Activated naive CD4-positive, alpha-beta T cell treated with anti-CD3 and anti-CD28 coated beads, Interleukin-2, amount 50 U/mL, for 16 hours (primary cell): ENCODE data around the gene CCR2.
"Not testable (repeated sequence)": the region's sequence is repeated elsewhere in the genome, so short reads cannot be mapped to it uniquely, and the experiment has no call there.

Experiments used
- DNase-seq: peaks from one replicate; pipeline ENCODE4 v3.0.0-alpha.2; 2020

CCR2 gene

DNA sequence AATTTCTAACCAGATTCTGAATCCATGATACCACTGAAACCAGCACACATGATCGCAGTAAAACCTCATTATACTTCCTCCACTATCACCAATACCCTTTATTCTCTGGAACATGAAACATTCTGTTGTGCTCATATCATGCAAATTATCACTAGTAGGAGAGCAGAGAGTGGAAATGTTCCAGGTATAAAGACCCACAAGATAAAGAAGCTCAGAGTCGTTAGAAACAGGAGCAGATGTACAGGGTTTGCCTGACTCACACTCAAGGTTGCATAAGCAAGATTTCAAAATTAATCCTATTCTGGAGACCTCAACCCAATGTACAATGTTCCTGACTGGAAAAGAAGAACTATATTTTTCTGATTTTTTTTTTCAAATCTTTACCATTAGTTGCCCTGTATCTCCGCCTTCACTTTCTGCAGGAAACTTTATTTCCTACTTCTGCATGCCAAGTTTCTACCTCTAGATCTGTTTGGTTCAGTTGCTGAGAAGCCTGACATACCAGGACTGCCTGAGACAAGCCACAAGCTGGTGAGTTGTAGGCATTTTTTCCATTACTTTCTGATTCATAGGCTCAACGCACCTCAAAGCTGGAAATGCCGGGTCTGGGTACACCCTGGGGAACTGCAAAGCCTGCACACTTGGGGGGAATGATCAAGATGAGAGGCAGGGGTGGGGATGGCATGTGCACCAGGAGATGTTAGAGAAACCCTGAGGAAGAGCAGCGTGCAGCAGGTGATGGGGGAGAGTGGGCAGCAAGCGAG is at the start of gene CCR2:
CCR2 (plus strand) TSS at position 465 of the 764 bp plus-strand sequence. CDS start 3,417 bp downstream, outside the sequence.
- no peak for DNase-seq

GRCh38 chr3:46304739-46305138 is 49.2 kb upstream of the CCR2 start:
- DNase-seq = no peak

GRCh38 chr3:46312991-46313390 is 40.9 kb upstream of the CCR2 start:
- no peak for DNase-seq

- DNase-seq = no peak
Measured at GRCh38 chr3:46314517-46314916, 39.4 kb upstream of the CCR2 start.

DNA sequence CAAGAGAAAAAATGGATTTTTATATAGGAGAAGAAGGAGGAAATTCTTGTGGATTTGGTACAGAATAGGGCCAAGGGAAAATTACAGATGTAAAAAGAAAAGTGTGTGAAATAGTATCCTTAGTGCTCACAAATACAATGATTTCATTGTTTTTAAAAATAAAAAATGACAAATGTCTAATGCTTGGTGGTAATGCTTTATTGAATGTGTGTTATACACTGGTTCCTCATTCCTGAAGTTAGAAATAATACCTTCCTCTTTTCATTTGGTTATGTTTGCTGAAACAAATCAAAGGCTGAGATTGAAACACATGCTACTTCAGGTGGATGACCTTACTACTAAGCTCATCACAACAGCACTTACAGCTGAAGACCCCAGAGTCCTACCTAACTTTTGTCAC is 37.7 kb upstream of the CCR2 start:
- DNase-seq = no peak

DNA sequence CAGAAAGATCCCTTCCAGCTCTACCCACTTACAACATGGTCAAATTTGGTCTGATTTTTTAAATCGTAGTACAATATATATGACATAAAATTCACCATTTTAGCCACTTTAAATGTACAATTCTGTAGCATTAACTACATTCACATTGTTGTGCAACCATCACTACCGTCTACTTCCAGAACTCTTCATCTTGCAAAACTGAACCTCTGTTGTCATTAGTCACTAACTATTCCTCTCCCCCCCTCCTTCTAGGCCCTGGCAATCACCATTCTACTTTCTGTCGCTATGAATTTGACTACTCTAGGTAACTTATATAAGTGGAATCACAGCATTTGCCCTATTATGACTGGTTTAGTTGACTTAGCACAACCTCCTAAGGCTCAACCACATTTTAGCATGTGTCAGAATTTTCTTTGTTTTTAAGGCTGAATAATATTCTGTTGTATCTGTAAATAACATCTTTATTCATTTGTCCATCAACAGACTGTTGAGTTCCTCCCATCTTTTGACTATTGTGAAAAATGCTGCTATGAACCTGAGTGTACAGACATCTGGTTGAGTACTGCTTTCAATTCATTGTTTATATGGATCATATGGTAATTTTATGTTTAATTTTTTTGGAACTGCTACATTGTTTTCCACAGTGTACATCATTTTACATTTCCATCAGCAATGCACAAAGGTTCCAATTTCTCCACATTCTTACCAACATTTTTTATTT is 35.5 kb upstream of the CCR2 start:
- no peak for DNase-seq

DNA sequence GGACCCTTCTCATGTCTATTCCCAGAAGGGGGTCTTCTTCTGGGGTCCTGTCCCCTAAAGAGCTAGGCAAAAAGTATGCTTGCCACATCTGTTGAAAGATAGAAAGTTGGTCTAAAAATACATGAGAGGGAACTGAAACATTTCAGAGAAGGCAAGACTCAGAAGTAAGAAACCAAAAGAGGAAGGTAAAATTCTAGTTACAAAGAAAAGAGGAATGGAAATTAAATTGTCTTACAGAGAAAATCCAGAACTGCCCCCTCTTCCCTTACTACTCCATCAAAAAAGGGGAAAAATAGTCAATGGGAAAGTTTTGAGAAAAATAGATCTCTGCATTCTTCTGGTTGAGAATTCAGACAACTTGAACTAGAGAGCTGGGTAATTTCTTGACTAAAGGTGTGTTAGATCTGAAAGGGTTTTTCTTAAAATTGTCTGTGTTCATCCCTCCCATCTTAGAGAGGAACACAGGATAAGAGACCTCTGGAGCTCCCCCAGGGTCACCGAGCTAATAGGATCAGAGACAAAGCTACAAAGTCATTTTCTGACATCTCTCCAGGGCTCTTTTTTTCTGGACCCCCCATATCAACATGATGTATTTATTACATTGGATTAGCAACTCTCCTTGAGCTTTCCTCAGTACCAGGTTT is 32.3 kb upstream of the CCR2 start:
- no peak for DNase-seq

GRCh38 chr3:46324036-46324435 is 29.9 kb upstream of the CCR2 start:
- DNase-seq = no peak

- no peak for DNase-seq
Measured at GRCh38 chr3:46325645-46326300, 28.1 kb upstream of the CCR2 start.

- not testable (repeated sequence) for DNase-seq
Measured at GRCh38 chr3:46330676-46331075, 23.2 kb upstream of the CCR2 start.

DNA sequence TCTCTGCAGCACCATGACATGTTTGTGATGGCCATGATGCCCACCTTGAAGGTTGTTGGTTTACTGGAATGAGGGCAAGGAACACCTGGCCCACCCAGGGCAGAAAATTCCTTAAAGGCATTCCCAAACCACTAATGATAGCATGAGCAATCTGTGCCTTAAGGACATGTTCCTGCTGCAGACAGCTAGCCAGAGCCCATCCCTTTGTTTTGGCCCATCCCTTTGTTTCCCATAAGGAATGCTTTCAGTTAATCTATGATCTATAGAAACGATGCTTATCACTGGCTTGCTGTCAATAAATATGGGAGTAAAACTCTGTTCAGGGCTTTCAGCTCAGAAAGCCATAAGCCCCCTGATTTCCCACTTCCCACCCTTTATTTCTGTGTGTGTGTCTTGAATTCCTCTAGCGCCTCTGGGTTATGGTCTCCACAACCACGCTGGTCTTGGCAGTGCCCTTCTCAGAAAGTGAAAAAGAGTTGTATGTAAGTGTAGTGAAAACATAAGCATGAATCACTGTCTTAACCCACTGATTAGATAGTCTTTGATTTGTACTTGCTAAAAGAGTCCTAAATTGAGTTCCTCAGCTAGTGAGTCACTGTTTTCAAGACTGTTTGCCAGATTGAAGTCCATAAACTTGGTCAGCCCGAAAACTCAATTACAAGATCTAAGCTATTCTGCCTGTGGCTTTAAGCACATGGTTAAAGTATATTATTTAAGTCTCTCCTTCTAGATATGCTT is 19.0 kb upstream of the CCR2 start:
- DNase-seq = no peak

- no peak for DNase-seq
Measured at GRCh38 chr3:46335541-46335940, 18.4 kb upstream of the CCR2 start.

DNA sequence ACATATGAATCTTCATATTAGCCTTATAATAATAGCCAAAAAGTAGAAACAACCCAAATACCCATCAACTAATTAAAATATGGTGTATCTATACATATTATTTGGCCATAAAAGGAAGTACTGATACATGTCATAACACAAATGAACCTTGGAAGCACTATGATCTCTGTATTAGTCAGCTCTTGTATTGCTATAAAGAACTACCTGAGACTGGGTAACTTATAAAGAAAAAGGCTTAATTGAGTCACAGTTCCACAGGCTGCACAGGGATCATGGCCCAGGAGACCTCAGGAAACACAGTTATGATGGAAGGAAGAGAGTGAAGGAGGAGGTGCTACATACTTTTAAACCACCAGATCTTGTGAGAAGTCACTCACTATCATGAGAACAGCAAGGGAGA is 16.0 kb upstream of the CCR2 start:
- DNase-seq = no peak

- no peak for DNase-seq
Measured at GRCh38 chr3:46338840-46339239, 15.1 kb upstream of the CCR2 start.

DNA sequence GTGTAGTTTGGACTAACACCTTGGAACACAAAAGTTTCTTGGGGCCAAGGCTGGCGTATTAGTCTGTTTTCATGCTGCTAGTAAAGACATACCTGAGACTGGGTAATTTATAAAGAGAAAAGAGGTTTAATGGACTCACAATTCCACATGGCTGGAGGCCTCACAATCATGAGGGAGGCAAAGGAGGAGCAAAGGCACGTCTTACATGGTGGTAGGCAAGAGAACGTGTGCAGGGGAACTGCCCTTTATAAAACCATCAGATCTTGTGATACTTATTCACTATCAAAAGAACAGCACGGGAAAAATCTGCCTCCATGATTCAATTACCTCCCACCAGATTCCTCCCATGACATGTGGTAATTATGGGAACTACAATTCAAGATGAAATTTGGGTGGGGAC is 9.4 kb upstream of the CCR2 start:
- no peak for DNase-seq

DNA sequence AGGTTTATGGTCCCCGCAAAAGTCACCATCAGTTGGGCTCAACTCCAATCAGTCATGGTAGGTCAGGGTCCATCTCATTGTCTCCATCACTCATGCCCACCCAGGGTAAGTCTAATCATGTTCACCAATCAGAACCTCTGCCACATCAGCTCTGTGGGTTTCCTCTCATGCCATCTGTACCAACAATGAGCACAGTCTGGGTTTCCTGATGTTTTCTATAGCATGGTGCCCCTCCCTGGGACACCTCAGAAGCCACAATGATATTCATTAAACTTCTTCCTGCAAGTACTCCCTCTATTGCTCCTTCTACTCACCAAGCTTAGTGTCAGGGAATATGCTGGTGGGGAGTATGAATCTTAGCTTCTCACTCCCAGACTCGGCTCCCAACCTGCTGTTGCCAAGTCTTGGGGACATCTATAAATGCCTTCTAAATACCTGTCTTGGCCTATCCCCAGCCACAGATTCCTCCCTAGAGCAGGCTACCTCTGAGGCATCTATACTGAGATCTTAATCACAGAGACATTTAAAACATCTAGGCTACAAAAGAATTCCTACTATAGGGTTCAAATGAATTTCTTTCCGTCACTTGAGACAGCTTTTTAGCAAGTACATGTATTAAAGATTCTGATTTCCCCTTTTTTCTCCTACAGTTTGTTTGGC is 5.0 kb upstream of the CCR2 start:
- DNase-seq = no peak

DNA sequence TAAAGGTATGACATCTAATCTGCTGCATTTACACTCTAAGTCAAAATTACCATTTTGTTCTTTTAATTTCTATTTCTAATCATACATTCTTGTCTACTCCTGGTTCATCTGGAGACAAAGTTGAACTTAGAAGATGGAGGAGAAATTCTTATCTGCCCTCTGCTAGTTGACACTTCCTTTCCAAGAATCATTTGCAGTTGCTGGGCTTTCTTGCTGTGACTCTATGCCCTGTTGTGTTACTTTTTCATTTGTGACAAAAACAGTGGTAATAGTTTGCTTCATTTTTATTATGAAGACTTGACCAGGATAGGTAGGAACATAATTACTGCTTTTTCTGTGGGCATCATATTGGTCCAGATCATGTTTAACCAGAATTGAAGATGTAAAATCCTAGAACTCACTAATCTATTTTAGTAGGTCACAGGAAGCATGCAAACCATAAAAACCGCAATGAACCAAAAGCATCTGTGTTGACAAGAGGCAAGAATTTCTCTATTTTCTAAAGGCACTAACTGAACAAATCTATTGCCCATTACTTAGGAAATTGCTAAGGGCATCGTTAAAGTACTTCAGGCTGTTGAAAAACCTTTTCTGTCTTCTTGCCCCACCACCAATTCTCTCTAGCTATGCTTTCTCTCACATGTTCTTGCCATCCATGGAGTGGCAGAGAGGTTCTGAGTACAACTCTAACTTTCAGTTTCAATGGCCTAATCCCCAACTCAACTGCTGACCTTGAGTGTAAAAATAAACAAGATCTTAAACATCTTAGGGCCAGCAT is 4.2 kb upstream of the CCR2 start:
- no peak for DNase-seq

DNA sequence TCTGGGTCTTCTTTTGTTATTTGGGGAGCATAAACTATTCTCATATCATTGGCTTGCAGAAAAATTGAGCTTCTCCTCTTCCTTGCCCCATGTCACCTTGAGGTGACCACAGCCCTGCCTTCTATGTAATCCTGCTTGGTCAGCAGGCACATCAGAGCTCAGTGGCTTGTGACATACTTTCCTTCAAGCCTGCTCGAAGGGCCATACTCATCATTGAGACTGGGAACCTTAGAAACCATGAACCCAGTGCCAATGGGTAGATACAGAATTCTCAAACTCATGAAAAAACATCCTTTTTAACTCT is 3.7 kb upstream of the CCR2 start:
- DNase-seq = no peak

- DNase-seq = no peak
Measured at GRCh38 chr3:46351646-46352045, 2.3 kb upstream of the CCR2 start.

GRCh38 chr3:46353090-46353489 is 821 bp upstream of the CCR2 start:
- DNase-seq = no peak

DNA sequence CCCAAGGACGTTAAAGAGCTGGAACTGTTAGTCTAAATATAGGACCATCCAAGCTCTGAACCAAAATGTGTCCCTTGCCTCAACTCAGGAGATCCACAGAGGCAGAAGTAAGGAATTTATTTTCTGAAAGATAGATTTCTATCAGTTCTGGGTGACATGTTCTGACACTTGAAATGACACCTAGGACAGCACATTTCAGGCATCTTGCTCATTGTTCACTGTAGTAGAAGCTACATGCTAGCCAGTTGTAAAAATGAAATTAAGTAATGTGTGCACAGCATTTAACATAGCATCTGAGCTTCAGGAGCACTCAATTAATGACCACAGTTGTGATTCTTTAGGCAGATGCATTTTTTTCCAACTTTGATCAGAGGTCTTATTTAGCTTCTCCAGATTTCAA is 567 bp downstream of the CCR2 start:
- no peak for DNase-seq

- no peak for DNase-seq
Measured at GRCh38 chr3:46354984-46355383, 1.1 kb downstream of the CCR2 start.
